DMS153 treated with DMSO at 0.1 percent for 48 hours (cell line): ENCODE results near the gene ASCL2.

Experiments used
- DNase-seq: peaks from one replicate; lab custom pipeline; 2025; ENCODE audit not compliant: unreplicated experiment; lab: John Stamatoyannopoulos, UW

Gene ASCL2, protein sequence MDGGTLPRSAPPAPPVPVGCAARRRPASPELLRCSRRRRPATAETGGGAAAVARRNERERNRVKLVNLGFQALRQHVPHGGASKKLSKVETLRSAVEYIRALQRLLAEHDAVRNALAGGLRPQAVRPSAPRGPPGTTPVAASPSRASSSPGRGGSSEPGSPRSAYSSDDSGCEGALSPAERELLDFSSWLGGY

DNA sequence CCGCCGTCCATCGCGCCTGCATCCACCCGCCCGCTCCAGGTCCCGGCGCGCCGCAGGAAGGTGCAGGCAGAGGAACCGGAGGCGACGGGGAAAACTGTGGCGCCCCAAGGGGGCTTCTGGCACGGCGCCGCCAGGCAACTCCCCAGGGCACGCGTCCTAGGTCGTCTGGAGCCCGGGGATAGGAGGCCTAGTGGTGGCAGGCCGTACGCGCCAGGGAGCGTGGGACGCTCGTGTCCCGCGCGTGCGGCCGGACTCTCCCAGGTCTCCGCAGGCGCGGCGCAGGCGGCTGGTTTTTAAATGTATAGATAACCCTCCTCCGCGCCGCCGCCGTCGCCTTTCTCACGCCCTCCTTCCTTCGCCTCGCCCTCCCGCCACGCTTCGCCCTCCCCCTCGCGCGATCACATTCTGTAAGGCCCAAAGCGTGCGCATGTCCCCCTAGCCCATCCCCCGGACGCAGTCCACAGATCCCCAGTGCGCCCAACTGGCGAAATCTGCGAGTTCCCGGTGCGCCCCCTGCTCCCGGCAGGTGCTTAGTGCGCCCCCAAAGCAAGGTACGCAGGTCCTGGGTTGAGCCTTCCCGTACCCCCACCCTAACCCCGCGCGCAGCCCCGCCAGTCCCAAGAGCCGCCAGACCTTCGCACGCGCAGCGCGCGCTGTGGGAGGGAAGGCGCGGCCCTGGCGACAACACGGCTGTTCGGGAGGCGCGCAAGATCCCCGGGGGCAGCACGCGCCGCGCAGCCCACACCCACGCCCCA, at the start of gene ASCL2:
ASCL2 (minus strand) TSS at position 267 of the 755 bp plus-strand sequence; CDS start at position 11, 256 bp downstream.
- no peak for DNase-seq

GRCh38 chr11:2319791-2320472, 49.5 kb upstream of the ASCL2 start:
- DNase-seq: no peak

DNA sequence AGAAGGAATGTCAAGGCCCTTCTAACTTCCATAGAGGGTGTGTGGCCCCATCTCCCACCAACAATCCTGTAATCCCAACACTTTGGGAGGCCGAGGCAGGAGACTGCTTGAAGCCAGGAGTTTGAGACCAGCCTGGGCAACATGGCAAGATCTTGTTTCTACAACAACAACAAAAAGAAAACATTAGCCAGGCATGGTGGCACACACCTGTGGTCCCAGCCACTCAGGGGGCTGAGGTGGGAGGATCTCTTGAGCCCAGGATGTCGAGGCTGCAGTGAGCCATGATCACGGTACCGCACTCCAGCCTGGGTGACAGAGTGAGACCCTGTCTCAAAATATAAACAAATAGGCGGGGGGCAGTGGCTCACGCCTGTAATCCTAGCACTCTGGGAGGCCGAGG, 48.3 kb upstream of the ASCL2 start:
- no peak for DNase-seq

- DNase-seq: no peak
These were observed 47.7 kb upstream of the ASCL2 start for GRCh38 chr11:2318123-2318522.

- DNase-seq: no peak
These were observed 47.1 kb upstream of the ASCL2 start for GRCh38 chr11:2317354-2318050.

- DNase-seq: no peak
These were observed 46.5 kb upstream of the ASCL2 start for GRCh38 chr11:2316963-2317244.

- no peak for DNase-seq
These were observed 46.0 kb upstream of the ASCL2 start for GRCh38 chr11:2316169-2316962.

DNA sequence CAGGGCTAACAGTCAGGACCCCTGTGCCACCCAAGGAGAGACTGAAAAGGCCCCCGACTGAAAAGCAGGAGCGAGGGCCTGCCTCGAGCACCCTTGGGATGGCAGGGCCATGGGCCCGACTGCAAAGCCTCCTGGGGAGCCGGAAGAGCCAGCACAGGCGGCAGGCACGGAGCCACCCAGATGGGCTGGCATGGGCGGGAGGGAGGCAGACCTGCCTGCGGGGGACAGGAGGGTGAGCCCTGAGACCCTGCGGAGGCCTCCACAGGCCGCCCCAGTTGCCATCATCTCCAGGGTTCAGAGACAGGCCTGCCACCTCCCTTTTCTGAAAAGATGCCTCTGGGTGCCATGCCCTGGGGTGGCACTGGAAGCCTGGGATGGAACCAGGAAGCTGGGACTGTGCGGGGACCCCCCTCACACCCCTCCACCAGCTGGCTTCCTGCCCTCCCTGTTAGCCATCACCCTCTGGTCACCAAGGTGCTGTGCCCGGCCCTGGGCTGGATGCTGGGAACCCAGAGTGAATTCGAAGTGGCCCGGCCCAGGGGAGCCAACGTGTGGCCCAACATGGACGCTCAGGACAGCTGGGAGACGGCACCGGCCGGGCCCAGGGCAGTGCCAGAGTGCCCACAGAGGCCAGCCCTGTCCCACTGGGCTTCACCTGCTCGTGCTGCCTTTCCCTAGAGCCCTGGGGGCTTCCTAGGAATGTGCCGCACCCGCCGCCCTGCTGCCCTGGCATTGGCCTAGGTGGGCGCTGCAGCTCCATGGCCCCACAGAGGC, 45.2 kb upstream of the ASCL2 start:
- DNase-seq: no peak

DNA sequence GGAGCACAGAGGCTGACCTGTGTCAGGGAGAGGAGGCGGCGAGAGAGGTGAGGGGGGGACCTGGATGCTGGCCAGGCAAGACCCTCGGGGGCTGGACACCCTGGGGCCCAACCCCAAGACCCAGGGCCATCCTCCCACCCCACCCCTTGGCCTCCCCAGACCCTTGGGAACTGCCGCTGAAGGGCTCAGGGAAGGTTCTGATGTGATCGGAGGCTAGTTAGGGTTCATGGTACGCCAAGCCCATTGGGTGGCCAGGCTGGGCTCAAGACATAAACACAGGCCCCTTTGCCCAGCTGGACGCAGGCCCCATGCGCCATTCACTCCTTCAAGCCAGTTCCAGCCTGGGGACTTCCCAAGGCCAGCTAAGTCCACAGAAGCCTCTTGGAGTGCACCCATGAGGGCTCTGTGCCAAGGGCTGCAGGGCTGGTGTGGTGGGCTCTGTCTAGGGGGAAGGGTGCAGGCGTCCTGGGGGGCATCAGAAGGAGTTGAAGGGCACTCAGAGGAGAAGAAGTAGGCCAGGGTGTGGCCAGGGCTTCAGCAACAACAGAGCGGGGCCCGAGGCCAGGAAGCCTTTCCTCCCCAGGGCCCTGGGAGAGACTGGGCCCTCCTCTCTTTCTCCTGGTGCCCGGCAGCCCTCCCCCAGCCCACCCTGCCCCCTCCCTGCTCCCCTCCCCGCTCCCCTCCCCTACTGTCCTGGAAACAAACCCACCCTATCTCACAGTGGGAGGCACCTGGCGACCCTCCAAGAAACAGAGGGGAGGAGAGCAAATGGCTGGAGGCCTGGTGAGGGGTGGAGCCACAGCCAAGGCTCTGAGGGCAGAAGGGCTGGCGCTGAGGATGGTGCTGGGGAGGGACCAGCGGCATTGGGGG, 44.4 kb upstream of the ASCL2 start:
- DNase-seq: no peak

- no peak for DNase-seq
These were observed 43.7 kb upstream of the ASCL2 start for GRCh38 chr11:2314136-2314524.

DNA sequence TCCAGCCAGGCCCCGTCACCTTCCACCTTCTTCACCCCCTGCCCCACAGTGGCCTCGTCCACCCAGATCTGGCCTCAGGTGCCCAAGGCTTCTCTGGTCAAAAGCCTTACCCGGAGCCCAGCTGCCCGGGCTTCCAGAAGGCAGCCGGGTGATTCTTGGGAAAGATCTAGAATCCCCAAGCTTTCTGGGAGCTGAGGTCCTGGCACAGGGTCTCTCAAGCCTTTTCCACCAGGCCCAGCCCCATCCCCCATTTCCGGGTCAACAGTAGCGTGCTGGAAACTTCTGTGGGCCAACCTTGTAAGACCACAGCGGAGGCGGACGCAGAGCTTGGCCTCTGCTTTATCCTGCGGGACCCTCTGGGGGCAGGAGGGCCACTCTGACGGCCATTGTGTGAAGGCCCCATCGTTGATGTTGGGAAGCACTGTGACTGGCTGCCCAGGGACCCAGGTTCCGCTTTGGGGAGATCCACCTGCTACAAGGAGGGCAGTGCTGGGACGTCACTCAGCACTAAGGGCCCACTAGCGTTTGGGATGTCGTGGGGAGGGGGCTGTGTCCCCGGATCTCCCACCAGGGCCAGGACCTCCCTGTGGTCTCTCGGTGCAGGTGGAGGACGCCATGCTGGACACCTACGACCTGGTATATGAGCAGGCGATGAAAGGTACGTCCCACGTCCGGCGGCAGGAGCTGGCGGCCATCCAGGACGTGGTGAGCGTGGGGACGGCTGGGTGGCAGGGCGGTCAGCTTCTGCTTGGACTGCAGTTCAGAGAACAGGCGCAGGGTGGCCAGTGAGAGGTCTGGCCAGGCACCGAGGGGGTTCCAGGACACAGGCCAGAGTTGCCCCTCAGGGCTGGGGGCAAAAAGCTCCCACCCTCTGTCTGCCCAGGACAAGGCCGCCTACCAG, 42.9 kb upstream of the ASCL2 start:
- DNase-seq: no peak

GRCh38 chr11:2312232-2313042, 42.0 kb upstream of the ASCL2 start:
- no peak for DNase-seq

- DNase-seq: no peak
These were observed 41.2 kb upstream of the ASCL2 start for GRCh38 chr11:2311353-2312133.

- no peak for DNase-seq
These were observed 40.5 kb upstream of the ASCL2 start for GRCh38 chr11:2310786-2311352.

- DNase-seq: no peak
These were observed 39.8 kb upstream of the ASCL2 start for GRCh38 chr11:2310073-2310785.
